ENCODE data around the gene KISS1. TPM values are rescaled to one million over a fixed set of nuclear protein-coding genes. Genes with fewer than 3 reads are reported as not detected.
"Not testable (repeated sequence)": the region's sequence is repeated elsewhere in the genome, so short reads cannot be mapped to it uniquely, and the experiment has no call there.

Gene KISS1, protein sequence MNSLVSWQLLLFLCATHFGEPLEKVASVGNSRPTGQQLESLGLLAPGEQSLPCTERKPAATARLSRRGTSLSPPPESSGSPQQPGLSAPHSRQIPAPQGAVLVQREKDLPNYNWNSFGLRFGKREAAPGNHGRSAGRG
- total RNA-seq (not detected), total RNA-seq (0 to 0.11 (median 0) reads per million in 29 experiments)
- total RNA-seq (2013), result not detected

DNA sequence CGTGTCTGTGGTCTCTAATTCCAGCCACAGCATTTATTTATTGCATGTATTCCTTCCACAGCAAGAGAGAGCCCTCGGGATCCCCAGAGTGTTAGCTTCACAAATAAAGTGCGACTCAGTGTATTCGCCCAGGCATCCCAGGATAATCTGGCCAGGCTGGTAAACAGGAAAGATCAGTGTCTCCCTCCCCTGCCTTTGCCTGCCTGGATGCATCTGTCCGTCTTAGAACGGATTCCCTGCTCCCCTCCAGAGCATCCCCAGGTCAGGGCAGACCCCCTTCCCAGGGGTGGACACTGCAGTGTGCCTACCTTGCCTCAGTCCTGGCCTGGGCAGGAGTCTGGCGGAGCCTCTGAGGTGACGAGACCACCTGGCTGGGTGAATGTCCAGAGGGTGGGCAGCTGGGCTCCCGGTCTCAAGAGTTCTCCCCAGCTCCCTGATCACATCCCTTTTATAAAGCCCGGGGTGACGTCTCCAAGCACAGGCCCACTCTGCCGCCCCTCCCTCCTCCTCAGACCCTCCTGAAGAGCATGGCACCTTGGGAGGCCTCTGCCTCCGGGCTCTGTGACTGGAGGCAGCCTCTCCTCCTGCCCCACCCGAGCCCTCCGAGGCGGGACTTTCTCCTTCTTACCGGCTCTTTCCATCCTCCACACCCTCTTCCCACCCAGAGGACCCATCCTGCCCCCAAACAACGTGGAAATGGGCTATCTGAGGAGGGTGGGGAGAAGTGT is at the start of gene KISS1:
Gene KISS1, minus strand, starts transcription at position 424 of the 728 bp plus-strand sequence. CDS start 3,615 bp downstream, outside the sequence.
- ChIA-PET POLR2A (no interaction called here), CTCF (no interaction called here)
- no peaks in the 10 kb centered on the region for H3K9me3 Mint-ChIP-seq
- H3K4me1 Mint-ChIP-seq, result peaks cover 5 to 11% (median 10%) of the 10 kb centered on the region in 3 donors
- H3K27ac Mint-ChIP-seq, result no peak within 1 kb of the TSS
- H3K27me3 Mint-ChIP-seq, result peaks cover 0 to 35% of the 10 kb centered on the region in 2 donors
- Histone ChIP-seq H3K27me3 (replicated peaks in 1 of 2; ENCODE audit: control insufficient read depth in 2 of 2, extremely low read depth in 1 of 2, insufficient read depth in 2 of 2, low read length in 1 of 2) (peaks cover 0 to 47% of the 10 kb centered on the region in 2 experiments), H3K36me3 (ENCODE audit: control insufficient read depth in 2 of 2, extremely low read depth in 1 of 2, insufficient read depth in 1 of 2, low read length in 1 of 2) (no peaks in the 10 kb centered on the region), H3K27ac (ENCODE audit: low read length) (no peak within 1 kb of the TSS), H3K4me1 (ENCODE audit: control insufficient read depth in 1 of 2, extremely low read depth in 1 of 2, insufficient read depth in 2 of 2, low read length in 2 of 2) (peaks cover 0 to 6% of the 10 kb centered on the region in 2 experiments), H3K4me3 (ENCODE audit: control insufficient read depth in 1 of 2, extremely low read depth in 1 of 2, low read length in 1 of 2) (peak within 1 kb of the TSS in 1 of 2 donors; percentile 11), H3K9me3 (no peaks in the 10 kb centered on the region)
- H3K36me3 Mint-ChIP-seq, result no peaks in the 10 kb centered on the region
- no peak within 1 kb of the TSS for H3K4me3 Mint-ChIP-seq
- no peak for DNase-seq
- WGBS (ENCODE audit: insufficient coverage), result 88% methylated on average over 11 of the region's 18 CpGs
- no peak for ATAC-seq (replicated peaks in 1 of 4)

DNA sequence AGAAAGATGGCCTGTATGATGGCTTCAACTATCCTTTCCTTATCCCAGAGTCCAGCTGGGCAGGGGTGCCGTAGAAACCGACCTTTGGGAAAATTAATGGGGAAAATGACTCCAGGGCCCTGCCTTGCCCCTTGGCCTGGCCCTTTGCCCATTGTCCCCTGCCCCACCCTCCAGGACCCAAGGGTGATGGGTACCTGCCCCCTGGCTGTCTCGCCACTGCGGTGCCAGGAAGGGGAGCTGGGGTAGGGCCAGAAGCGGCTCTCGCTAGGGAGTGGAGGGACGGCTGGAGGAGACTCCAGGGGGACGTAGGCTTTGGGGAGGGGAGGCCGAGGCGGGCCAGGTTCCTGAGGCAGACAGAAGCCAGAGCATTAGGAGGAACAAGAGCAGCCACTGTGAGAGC is 46.6 kb upstream of the KISS1 start:
- ChIA-PET CTCF (no interaction called here), POLR2A (no interaction called here)
- DNase-seq (no peak), ATAC-seq (replicated peaks in 1 of 4) (no peak)
- Histone ChIP-seq H3K9me3 (no peaks in the 10 kb centered on the region), H3K27me3 (replicated peaks in 1 of 2; ENCODE audit: control insufficient read depth in 2 of 2, extremely low read depth in 1 of 2, insufficient read depth in 2 of 2, low read length in 1 of 2) (peaks cover 0 to 11% of the 10 kb centered on the region in 2 experiments), H3K27ac (ENCODE audit: low read length) (no peak overlapping the region), H3K4me3 (ENCODE audit: control insufficient read depth in 1 of 2, extremely low read depth in 1 of 2, low read length in 1 of 2) (no peak overlapping the region), H3K4me1 (ENCODE audit: control insufficient read depth in 1 of 2, extremely low read depth in 1 of 2, insufficient read depth in 2 of 2, low read length in 2 of 2) (no peaks in the 10 kb centered on the region), H3K36me3 (ENCODE audit: control insufficient read depth in 2 of 2, extremely low read depth in 1 of 2, insufficient read depth in 1 of 2, low read length in 1 of 2) (no peaks in the 10 kb centered on the region)
- Mint-ChIP-seq H3K27ac (no peak overlapping the region), H3K4me3 (no peak overlapping the region), H3K4me1 (no peaks in the 10 kb centered on the region), H3K27me3 (peaks cover 3 to 8% of the 10 kb centered on the region in 2 donors), H3K9me3 (no peaks in the 10 kb centered on the region), H3K36me3 (no peaks in the 10 kb centered on the region)
- WGBS (ENCODE audit: insufficient coverage), result 84% methylated on average over 7 of the region's 10 CpGs

DNA sequence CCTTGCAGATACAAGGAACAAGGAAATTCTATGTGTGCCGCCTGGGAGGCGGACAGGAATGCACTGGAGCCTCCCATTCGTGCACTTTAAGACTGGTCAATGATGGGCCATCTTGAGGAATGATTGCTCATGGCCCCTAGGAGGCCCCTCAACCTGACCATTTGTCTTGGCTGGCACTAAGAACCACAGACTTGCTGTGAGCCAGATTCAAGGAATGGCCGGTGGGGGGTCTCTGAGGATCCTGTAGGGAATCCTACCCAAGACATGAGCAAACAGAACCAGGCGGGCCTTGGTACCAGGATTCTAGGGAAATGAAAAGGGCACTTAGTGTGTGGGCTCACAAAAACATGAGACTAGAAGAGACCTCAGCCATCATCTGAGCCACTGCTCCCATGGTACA is 45.6 kb upstream of the KISS1 start:
- Mint-ChIP-seq H3K27me3 (peaks cover 3 to 8% of the 10 kb centered on the region in 2 donors), H3K4me3 (no peak overlapping the region), H3K4me1 (no peaks in the 10 kb centered on the region), H3K9me3 (no peaks in the 10 kb centered on the region), H3K36me3 (no peaks in the 10 kb centered on the region), H3K27ac (no peak overlapping the region)
- no peaks in the 10 kb centered on the region for H3K9me3 ChIP-seq
- DNase-seq (no peak), ATAC-seq (replicated peaks in 1 of 4) (no peak)
- 88% methylated on average over 4 of the region's 5 CpGs for whole genome bisulfite sequencing (ENCODE audit: insufficient coverage)
- no peak overlapping the region for H3K4me3 ChIP-seq (ENCODE audit: control insufficient read depth in 1 of 2, extremely low read depth in 1 of 2, low read length in 1 of 2)
- H3K4me1 ChIP-seq (ENCODE audit: control insufficient read depth in 1 of 2, extremely low read depth in 1 of 2, insufficient read depth in 2 of 2, low read length in 2 of 2), result no peaks in the 10 kb centered on the region
- ChIA-PET POLR2A (no interaction called here), CTCF (no interaction called here)
- H3K36me3 ChIP-seq (ENCODE audit: control insufficient read depth in 2 of 2, extremely low read depth in 1 of 2, insufficient read depth in 1 of 2, low read length in 1 of 2), result no peaks in the 10 kb centered on the region
- peaks cover 0 to 11% of the 10 kb centered on the region in 2 experiments for H3K27me3 ChIP-seq (replicated peaks in 1 of 2; ENCODE audit: control insufficient read depth in 2 of 2, extremely low read depth in 1 of 2, insufficient read depth in 2 of 2, low read length in 1 of 2)
- no peak overlapping the region for H3K27ac ChIP-seq (ENCODE audit: low read length)

DNA sequence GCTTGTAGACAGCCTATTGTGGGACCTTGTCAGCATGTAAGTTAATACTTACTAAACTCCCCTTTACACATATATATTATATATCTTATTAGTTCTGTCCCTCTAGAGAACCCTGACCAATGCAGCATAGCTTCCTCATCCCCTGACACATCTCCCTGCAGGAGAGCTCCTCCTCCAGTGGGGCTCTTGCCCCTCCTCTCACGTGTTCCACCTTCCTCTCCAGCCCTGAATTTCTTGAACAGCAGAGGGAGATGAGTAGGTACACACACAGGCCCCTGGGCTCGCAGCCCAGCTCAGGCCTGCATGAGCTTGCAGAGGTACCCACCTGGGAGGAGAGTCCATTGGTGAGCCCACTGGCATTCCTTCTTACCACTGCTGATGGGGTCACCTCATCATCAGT is 44.8 kb upstream of the KISS1 start:
- Histone ChIP-seq H3K9me3 (no peaks in the 10 kb centered on the region), H3K4me1 (ENCODE audit: control insufficient read depth in 1 of 2, extremely low read depth in 1 of 2, insufficient read depth in 2 of 2, low read length in 2 of 2) (no peaks in the 10 kb centered on the region), H3K36me3 (ENCODE audit: control insufficient read depth in 2 of 2, extremely low read depth in 1 of 2, insufficient read depth in 1 of 2, low read length in 1 of 2) (no peaks in the 10 kb centered on the region), H3K27ac (ENCODE audit: low read length) (no peak overlapping the region), H3K27me3 (replicated peaks in 1 of 2; ENCODE audit: control insufficient read depth in 2 of 2, extremely low read depth in 1 of 2, insufficient read depth in 2 of 2, low read length in 1 of 2) (peaks cover 0 to 11% of the 10 kb centered on the region in 2 experiments), H3K4me3 (ENCODE audit: control insufficient read depth in 1 of 2, extremely low read depth in 1 of 2, low read length in 1 of 2) (no peak overlapping the region)
- H3K4me3 Mint-ChIP-seq, result no peak overlapping the region
- H3K27ac Mint-ChIP-seq, result no peak overlapping the region
- H3K36me3 Mint-ChIP-seq, result peaks cover 4% of the 10 kb centered on the region
- WGBS (ENCODE audit: insufficient coverage), result 100% methylated on average over 1 of the region's 2 CpGs
- no peaks in the 10 kb centered on the region for H3K9me3 Mint-ChIP-seq
- ATAC-seq (replicated peaks in 1 of 4) (no peak), DNase-seq (no peak)
- ChIA-PET POLR2A (no interaction called here), CTCF (interaction anchor here in 1 of 2 donors (0.6 kb wide), 1 partner anchor 211 kb away, joined by 4 read pairs; no protein-coding TSS in a partner anchor)
- peaks cover 6 to 8% of the 10 kb centered on the region in 2 donors for H3K27me3 Mint-ChIP-seq
- H3K4me1 Mint-ChIP-seq, result no peaks in the 10 kb centered on the region

DNA sequence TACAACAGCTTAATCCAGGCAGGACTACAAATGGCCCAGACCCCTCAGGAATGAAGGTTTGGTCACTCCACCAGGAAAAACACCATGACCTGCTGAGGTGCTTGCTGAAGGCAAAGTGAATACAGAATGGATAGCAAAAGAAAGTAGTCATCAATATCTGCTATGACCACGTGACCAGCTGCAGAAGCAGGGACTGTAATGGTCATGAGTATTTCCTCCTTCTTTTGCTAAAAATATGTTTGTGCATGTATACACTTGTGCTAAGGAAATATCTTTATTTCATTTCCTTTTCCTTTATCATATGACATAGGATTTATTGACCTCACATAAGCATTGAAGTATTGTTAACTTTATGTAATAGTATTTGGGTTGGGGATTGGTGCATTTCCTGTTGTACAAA is 43.9 kb upstream of the KISS1 start:
- peaks cover 0 to 11% of the 10 kb centered on the region in 2 experiments for H3K27me3 ChIP-seq (replicated peaks in 1 of 2; ENCODE audit: control insufficient read depth in 2 of 2, extremely low read depth in 1 of 2, insufficient read depth in 2 of 2, low read length in 1 of 2)
- H3K4me3 Mint-ChIP-seq, result no peak overlapping the region
- ATAC-seq (replicated peaks in 1 of 4), result no peak
- H3K36me3 Mint-ChIP-seq, result peaks cover 7% of the 10 kb centered on the region
- H3K27ac Mint-ChIP-seq, result no peak overlapping the region
- H3K36me3 ChIP-seq (ENCODE audit: control insufficient read depth in 2 of 2, extremely low read depth in 1 of 2, insufficient read depth in 1 of 2, low read length in 1 of 2), result no peaks in the 10 kb centered on the region
- no peaks in the 10 kb centered on the region for H3K4me1 ChIP-seq (ENCODE audit: control insufficient read depth in 1 of 2, extremely low read depth in 1 of 2, insufficient read depth in 2 of 2, low read length in 2 of 2)
- no peaks in the 10 kb centered on the region for H3K9me3 ChIP-seq
- WGBS (ENCODE audit: insufficient coverage), result no CpG with 5 or more reads among the region's 1 CpG
- no peak for DNase-seq
- H3K4me1 Mint-ChIP-seq, result no peaks in the 10 kb centered on the region
- no peak overlapping the region for H3K4me3 ChIP-seq (ENCODE audit: control insufficient read depth in 1 of 2, extremely low read depth in 1 of 2, low read length in 1 of 2)
- no peaks in the 10 kb centered on the region for H3K9me3 Mint-ChIP-seq
- CTCF ChIA-PET, result no interaction called here
- POLR2A ChIA-PET, result no interaction called here
- no peak overlapping the region for H3K27ac ChIP-seq (ENCODE audit: low read length)
- peaks cover 4 to 10% of the 10 kb centered on the region in 2 donors for H3K27me3 Mint-ChIP-seq

DNA sequence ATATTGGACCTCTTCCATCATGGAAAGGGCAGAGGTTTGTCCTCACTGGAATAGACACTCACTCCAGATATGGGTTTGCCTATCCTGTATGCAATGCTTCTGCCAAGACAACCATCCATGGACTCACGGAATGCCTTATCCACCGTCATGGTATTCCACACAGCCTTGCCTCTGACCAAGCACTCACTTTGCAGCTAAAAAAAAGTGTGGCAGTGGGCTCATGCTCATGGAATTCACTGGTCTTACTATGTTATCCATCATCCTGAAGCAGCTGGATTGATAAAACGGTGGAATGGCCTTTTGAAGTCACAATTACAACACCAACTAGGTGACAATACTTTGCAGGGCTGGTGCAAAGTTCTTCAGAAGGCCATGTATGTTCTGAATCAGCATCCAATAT is 43.1 kb upstream of the KISS1 start:
- H3K4me1 ChIP-seq (ENCODE audit: control insufficient read depth in 1 of 2, extremely low read depth in 1 of 2, insufficient read depth in 2 of 2, low read length in 2 of 2); H3K36me3 ChIP-seq (ENCODE audit: control insufficient read depth in 2 of 2, extremely low read depth in 1 of 2, insufficient read depth in 1 of 2, low read length in 1 of 2); ATAC-seq (replicated peaks in 1 of 4); H3K4me3 Mint-ChIP-seq; H3K27me3 ChIP-seq (replicated peaks in 1 of 2; ENCODE audit: control insufficient read depth in 2 of 2, extremely low read depth in 1 of 2, insufficient read depth in 2 of 2, low read length in 1 of 2); POLR2A ChIA-PET; H3K9me3 Mint-ChIP-seq; H3K27ac Mint-ChIP-seq; H3K4me1 Mint-ChIP-seq; H3K36me3 Mint-ChIP-seq; CTCF ChIA-PET; H3K27ac ChIP-seq (ENCODE audit: low read length); DNase-seq; H3K9me3 ChIP-seq; H3K4me3 ChIP-seq (ENCODE audit: control insufficient read depth in 1 of 2, extremely low read depth in 1 of 2, low read length in 1 of 2): not testable (repeated sequence)
- peaks cover 4 to 10% of the 10 kb centered on the region in 2 donors for H3K27me3 Mint-ChIP-seq
- 92% methylated on average over 2 of the region's 3 CpGs for WGBS (ENCODE audit: insufficient coverage)
